Measurements from ENCODE around the gene SETBP1. TPM values are rescaled to one million over a fixed set of nuclear protein-coding genes. Genes with fewer than 3 reads are reported as not detected.

SETBP1 gene
- total RNA-seq, 4 donors from 2014 or later, result 15.6 to 27.3 (median 19.1) TPM

DNA sequence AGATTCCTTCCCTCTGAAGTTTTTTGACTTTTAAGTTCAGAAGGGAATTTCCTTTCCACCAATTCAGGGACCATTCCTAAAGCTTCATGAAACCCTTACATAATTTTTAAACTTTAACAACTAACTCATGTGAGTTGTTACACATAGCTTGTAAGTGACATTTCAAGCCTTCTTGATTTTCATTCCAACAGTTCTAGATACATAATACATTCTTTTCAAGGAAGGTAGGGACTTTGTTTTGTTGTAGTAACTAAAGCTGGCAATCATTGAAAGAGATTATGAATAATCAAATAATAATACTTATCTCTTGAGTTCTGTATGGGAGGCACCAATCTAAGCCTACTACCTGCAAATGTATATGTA is 45.4 kb downstream of the SETBP1 start:
- TF ChIP-seq, protein P1, sequence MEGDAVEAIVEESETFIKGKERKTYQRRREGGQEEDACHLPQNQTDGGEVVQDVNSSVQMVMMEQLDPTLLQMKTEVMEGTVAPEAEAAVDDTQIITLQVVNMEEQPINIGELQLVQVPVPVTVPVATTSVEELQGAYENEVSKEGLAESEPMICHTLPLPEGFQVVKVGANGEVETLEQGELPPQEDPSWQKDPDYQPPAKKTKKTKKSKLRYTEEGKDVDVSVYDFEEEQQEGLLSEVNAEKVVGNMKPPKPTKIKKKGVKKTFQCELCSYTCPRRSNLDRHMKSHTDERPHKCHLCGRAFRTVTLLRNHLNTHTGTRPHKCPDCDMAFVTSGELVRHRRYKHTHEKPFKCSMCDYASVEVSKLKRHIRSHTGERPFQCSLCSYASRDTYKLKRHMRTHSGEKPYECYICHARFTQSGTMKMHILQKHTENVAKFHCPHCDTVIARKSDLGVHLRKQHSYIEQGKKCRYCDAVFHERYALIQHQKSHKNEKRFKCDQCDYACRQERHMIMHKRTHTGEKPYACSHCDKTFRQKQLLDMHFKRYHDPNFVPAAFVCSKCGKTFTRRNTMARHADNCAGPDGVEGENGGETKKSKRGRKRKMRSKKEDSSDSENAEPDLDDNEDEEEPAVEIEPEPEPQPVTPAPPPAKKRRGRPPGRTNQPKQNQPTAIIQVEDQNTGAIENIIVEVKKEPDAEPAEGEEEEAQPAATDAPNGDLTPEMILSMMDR (IDR thresholded peaks at IDR 0.05; ENCODE audit: low read depth), result no peak

DNA sequence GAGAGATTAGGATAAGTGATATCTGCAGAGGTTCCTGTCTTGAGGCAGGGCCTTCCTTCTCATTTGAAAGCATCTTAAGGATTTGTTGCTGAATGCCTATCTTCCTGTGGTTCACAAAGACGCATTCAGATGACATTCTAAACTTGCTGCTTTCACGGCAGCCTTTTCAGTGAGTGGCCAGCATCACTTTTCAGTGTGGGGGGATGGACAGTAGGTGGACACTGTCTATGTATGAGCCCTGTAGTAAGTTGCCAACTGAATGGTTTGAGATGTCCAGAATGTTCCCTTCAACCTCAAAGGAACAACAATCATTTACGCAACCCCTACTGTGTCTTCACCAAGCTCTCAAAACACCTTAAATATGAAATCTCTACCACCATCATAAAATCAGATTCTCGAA is 46.6 kb downstream of the SETBP1 start:
- TF ChIP-seq, protein P1 (IDR thresholded peaks at IDR 0.05; ENCODE audit: low read depth), result no peak

GRCh38 chr18:44729631-44730101 is 49.0 kb downstream of the SETBP1 start:
- TF ChIP-seq, protein P1 (IDR thresholded peaks at IDR 0.05; ENCODE audit: low read depth), result no peak

GRCh38 chr18:44730803-44731529 is 50.3 kb downstream of the SETBP1 start:
- TF ChIP-seq, protein P1 (IDR thresholded peaks at IDR 0.05; ENCODE audit: low read depth), result no peak

- TF ChIP-seq, protein P1 (IDR thresholded peaks at IDR 0.05; ENCODE audit: low read depth), result no peak
These were observed 51.0 kb downstream of the SETBP1 start for GRCh38 chr18:44731530-44732237.

- TF ChIP-seq, protein P1 (IDR thresholded peaks at IDR 0.05; ENCODE audit: low read depth), result no peak
These were observed 51.5 kb downstream of the SETBP1 start for GRCh38 chr18:44732238-44732563.

DNA sequence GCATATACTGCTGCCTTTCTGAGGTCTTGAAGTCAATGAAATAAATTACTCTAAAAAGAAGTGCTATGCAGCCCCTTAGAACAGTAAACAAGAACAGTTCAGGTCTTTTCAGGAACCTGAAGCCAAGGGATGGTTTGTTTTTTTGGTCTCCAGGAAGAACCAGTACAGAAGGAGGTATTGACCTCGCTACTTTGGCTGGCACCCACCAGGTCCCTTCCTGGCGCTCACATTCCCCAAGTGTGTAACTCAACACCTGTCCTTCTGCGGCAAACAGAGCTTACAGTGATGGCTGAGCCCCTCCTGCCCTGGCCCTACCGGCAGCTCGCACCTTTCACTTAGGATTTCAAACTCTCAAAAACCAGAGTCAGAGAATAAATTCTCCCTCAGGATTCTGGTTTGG is 51.9 kb downstream of the SETBP1 start:
- TF ChIP-seq, protein P1 (IDR thresholded peaks at IDR 0.05; ENCODE audit: low read depth), result no peak
